Endothelial cell of hepatic sinusoid (primary cell): ENCODE results near the gene RAVER2.

Experiments used
- in situ Hi-C: cut with HindIII; loops from 2 replicates; pipeline ENCODE4 v1.10.0; 2017; ENCODE audit warnings: low sequenced_read_pairs

RAVER2 gene

DNA sequence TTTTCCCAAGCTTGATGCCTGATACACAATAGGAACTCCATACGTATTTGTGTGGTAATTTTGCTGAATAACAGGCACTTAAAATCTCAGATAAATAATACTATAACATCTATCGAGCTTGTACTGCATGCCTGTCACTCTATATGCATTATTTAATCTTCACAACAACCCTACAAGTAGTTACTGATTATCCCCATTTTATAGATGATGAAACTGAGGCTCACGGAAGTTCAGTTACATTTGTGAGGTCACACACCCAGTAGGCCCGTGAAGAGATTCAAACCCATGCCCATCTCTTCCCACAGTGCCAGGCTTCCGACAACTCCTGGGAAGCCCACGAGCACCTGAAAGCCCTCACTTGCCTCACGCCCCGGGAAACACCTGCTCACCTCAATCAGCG, 98.8 kb downstream of the RAVER2 start:
- in situ Hi-C loops, result no loop called here

DNA sequence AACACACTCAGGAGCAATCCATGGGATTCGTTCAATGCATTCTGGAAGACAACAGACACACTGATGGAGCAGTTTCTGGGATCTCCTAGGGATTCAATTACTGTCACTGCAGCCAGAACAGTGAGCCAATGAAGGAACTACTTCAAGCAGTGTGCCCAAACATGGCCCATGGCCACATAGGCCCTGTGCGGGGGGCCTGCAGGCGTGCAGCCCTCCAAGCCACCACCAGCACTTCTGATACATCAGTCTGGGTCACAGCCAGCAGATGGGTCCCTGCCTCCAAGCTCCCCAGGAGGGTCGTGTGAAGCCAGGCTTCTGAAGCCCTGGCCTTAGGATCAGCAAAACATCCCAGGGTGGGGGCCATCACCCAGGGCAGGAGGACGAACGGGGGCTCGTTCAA, 99.3 kb downstream of the RAVER2 start:
- in situ Hi-C loops, result no loop called here

DNA sequence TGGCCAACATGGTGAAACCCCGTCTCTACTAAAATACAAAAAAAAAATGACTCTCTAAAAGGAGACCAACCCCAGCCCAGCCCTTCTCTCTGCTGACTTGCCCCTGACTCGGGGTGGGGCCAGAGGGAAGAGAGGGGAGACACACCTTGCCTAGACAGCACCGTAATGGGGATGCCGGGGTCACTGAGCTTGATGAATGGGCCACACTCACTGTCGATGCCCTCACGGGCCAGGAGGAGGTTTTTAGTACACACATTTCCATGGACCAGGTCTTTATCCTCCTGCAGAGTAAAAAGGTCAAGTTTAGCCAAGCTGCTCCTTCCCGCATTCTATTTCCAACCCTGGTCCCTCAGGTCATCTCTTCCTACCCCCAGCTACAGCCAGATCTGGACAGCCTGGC, 99.7 kb downstream of the RAVER2 start:
- in situ Hi-C loops, result no loop called here

DNA sequence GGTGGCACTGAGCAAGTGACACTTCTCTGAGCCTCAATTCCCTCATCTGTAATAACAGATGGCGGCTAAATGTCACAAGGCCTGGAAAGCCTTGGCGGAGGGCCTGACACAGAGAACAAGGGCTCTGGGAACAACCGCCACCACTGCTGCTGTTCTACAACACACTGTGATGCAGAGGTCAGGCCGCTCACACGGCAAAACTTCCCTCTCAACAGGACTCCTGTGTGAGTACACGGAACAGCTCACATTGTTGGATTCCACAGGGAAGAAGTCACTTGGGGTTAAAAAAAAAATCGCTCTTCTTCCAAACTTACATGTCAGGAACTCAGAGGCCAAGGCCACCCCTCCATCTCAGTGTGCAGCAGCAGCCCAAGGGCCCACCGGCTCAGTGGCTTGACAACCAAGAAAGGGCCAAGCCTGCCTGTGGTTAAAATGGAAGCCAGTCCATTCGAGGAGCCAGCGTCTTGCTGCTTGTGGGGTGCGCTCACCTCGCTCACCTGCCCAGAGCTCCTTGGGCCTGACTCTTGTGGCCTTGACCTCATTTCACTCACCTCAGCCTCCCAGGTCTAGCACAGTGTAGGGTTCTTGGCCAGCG, 101.1 kb downstream of the RAVER2 start:
- in situ Hi-C loops, result no loop called here

DNA sequence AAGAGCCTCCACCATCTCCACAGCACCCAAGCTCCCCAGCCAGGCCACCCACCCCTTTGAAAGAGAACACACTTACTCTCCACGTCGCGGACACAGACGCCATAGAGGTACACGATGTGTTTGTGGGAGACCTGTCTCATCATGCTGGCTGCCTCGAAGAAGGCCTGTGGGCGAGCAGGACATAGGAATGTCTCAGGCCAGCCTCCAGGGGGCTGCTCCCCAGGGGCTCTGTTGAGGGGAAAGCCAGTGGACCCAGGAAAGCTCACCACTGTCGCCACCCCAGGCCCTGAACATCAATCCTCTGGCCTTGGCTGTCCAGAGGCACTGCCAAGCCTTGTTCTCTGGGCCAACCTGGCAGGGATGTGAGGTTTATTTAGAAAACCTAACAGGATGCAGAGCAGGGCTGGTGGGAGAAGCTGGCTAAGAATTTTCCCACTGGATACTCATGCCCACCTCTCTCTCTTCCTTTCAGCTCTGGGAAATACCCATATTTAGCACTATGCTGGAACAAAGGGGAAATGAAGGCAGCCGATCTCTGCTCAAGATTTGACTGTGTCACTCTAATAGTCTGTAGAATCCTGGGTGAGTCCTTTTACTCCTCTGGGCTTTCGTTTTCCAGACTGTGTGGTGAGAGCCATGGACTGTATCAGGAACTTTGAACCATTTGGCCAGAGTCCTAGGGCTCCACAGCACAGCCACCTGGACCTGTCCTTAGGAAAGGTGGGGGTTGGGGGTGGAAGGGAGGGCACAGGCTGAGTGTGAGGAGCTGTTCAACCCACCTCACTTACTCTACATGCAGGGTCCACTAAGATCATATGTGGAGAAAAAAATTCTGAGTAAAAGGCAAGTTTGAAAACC, 101.9 kb downstream of the RAVER2 start:
- in situ Hi-C loops, result no loop called here

DNA sequence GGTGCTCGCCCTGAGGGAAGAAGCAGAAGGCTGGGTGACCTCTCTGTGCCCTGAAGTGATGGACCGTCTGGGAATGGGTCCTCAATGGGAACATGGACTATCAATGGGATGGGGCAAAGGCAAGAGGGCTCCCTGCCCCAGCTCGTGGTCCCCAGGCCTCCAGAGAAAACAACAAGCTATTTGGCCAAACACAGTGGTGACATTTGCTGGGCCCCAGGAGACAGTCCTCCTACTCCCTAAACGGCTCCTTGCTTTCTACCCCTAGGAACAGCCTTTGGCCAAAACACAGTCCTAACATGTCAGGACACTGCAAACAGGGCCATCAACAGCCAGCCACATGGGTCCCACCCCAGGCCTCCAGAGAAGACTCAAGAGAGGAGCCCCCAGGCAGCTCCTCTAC, 102.8 kb downstream of the RAVER2 start:
- in situ Hi-C loops, result no loop called here

DNA sequence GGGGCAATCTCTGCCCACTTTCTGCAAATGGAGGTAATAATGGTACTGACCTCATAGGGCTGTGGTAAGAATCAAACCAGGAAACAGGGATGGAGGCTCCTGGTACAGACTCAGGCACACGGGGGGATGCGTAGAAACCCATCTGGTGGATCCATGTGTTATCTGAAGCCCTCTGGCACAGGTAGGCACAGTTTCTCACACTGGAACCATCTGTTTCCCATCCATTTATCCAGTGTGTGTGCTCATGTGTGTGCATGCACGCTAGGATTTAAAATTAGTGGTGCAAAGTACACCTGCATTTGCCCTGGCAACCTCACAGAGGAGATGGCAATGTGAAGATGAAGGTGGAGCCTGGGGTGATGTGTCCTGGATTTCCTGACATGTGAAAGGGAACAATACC, 103.3 kb downstream of the RAVER2 start:
- in situ Hi-C loops, result no loop called here

DNA sequence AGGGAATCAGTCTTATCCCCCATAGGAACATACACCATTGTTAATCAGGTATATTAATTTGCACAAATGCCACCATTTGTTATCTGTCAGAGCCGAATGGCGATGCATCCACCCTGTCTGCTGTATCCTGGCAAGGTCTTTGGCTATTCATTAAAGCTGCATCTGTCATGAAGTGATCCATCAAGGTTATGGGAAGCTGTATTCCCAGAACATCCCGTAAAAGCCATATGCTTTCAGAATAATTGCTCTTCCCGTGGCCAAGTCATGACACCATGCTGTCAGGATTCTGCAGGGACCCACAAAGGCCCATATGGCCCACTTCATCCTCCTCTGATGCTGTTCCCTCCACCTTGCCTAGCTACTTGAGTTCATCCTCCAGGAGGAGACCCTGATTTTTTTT, 103.9 kb downstream of the RAVER2 start:
- in situ Hi-C loops, result no loop called here

DNA sequence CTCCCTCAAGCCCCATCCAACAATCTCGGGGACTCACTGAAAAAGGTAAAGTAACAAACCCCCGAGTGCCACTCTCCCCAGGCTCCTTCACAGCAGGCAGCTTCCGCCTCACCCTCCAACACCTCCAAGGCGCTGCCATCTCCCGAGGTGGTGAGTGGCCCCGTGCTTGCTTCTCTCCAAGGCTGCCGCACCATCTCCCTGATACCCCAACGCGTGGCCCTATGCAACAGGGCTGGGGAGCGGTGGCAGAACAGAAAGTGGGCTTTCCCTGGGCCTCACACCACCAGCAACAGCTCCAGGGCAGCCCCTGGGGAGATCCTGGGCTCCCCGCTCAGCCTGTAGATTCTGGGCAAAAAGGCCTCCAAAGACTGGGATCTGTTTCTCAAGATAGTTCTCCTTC, 105.1 kb downstream of the RAVER2 start:
- in situ Hi-C loops, result no loop called here

DNA sequence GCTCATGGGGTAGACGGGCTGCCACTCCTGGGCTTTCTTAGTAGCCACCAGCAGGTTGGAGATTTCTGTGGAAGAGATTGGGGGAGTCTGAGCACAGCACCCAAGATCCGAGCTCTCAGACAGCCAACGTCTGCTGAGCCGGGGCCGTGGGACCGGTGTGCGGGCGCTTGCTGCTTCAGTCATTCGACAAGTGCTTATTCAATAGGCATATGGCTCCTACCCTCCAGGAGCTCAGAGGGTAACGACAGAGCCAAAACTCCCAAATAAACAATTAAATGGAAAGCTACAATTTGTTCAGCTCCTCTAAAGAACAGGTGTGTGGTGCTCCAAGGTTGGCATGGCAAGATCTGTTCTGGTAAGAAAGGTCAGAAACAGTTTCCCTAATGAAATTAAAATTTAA, 106.0 kb downstream of the RAVER2 start:
- in situ Hi-C loops, result no loop called here

DNA sequence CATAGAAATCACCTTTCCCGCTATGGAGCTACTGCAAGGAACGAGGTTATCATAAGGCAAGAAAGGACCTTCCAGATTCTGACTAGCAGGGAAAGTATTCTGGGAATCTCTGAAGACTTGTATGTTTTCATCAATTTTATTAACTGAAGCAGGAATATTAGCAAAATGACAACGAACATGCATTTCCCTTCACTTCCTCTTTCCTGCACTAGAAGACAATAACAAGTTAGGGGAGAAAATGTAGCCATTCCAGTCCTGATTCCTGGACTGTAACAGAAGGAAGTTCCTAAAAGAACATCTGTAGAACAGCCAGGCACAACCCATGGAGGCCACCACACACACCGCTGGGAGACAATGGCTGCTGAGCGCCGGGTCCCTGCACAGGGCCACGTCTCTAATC, 106.8 kb downstream of the RAVER2 start:
- in situ Hi-C loops, result no loop called here

DNA sequence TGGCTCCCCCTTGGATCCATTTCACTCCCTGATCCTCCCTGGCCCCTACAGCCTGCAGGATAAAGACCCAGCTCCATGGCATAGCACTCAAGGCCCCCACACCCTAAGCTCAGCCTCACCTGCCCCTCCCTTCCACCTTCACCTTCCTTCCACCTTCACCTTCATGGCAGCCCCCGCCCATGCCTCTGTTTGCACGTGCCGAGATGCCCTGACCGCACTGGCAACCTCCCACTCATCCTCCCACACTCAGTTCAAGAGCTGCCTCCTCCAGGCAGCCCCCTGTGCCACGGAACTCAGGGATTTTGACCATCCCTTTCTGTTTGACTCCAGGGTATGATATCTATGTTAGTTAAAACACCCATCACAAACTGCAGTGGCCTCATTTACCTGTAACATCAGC, 109.8 kb downstream of the RAVER2 start:
- in situ Hi-C loops, result no loop called here

DNA sequence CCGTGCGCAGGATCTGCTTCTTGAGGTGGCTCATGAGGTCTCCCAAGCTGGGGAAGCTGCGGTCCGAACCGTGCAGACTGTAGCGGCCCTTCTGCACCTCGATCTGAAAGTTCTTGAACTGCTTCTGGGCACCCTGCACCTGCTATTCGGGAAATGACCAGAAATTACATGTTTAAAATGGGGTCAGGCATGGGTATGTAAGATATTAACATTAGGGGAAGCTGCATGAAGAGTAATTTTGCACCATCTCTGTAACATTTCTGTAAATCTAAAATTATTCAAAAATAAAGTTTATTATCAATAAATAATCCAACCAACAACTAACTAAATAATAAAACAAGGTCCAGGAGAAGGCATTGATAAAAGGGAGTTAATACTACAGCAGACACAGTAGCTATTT, 110.7 kb downstream of the RAVER2 start:
- in situ Hi-C loops, result no loop called here

DNA sequence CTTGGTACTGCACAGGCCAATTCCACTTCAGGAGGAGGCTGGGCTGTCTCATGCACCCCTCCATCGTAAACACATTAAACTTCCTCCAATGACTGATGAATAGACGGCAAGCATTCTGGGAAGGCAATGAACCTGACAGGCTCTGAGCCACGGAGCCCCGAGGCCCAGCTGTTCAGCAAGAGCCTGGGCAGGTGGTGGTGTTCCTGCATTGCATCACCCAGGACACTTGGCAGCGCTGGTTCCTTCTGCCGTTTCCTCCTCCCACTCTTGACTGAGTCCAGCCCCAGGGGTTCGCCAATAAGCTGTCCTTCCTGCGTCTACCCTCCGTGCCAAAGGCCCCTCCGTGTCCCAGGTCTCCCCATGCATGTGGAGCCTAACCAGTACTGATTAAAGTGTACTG, 111.7 kb downstream of the RAVER2 start:
- in situ Hi-C loops, result no loop called here

DNA sequence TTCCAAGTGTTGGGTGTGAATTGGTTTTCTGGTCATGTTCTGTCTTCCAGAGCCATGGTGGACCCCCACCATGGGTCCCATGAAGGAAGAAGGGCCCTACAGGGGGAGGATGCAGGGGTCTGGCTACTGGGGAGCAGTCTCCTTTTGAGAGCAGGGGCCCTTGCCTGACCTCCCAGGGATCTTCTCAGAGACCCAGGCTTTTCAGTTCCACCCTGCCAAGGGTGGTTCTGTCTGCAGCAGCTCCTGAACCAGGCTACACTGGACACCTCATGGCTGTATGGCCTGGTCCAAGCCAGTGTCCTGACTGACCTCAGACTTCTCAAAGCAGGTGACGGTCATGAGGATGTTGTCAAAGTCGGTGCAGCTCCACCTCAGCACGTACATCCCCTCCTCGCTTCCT, 112.5 kb downstream of the RAVER2 start:
- in situ Hi-C loops, result no loop called here

DNA sequence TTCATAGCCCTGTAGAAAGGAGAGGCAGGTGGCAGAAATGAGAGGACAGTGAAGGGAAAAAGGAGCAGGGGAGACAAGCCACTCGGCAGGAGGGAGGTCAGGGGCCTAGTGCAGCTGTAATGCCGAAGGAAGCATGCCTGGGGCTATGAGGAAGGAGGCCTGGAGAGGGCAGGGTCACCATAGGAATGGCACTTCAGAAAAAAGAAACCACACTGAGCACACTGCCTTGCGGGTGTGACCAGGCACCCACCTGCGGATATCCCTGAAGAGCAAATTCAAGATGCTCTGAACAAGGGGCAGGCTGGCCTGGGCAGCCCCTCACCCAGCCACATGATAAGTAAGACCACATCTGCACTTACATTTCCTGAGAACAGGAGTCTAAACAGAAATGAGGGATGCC, 116.7 kb downstream of the RAVER2 start:
- in situ Hi-C loops, result no loop called here

DNA sequence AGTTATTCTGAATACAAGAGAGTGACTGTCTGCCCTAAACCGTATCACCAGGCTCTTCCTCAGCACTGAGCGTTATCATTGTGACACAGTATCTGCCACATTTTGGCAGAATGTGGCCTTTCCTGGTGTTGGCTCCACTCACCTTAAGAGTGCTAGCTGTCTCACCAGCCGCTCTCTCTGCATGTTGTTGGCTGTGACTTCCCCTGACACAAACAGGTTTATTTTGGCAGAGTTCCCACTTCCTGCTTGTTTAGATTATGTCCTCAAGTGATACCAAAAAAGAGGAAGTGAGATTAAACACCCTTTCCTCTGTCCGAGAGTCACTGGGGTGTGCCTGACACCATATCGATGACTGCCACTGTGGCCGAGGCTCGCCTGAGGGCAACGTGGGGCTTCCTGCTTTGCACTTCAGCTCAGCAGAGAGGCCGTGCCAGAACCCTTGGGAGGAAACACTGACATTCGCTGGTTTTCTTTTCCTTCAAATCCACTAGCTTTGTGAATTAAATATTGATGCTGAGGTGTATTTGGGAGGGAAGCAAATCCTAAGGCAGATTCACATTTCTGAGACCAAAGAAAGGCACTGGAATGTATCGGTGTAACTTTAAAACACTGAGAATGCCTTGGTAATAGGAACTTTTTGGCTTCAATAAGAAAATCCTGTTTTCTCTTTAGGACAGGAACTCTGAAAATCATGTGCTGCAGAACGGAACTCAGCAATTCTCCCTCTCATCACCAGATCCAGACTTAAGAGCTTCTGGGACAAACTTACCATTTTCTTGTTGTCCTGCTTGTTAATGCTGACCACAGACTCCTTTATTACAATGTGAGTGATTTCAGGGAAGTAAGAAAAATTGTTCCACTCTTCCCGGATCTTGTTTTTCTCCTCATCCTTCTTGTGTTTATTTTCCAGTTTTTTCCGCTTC, 119.4 kb downstream of the RAVER2 start:
- in situ Hi-C loops, result no loop called here

DNA sequence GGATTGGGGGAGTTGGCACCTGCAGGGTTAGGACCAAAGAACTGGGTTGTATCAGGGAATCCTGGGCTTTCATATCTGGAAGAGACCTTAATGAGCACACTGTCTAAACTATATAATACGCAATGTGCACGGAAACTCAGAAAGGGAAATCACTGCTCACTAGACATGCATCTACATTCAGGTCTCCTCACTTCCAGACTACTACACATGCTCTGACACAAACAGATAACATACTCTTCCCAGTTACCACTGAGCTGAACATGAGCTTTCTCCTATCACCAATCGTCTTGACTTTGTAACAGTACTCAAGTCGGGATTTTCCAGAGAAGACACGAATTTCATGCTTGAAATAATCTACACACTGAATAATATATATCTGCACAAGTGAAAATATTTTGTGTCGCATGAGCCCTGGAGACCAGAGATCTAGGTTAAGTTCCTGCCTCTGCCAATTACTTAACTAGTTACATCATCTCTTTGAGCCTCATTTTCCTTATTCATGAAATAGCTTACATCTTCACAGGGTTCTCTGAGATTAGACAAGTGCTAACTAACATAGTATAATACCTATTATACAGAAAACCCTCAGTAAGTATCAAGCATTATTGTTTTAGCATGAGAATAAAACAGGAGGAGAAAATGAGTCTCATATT, 120.4 kb downstream of the RAVER2 start:
- in situ Hi-C loops, result no loop called here

DNA sequence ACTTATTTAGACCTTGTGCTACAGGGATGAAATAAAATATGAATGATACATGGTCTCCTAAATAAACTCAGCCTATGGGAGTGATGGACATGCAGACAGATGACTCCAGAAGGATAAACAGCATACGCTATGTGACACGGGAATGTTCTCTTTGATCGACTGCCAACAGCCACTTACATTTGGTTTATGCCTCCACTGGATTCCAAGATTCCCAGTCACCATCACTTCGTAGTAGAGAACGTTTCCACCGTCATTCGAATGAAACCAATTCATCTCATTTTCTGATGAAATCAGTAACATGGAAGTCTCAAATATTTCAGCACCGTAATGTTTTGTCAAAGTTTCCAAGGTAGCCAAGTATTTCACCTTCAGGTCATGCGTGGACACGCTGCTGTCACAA, 121.8 kb downstream of the RAVER2 start:
- in situ Hi-C loops, result no loop called here

DNA sequence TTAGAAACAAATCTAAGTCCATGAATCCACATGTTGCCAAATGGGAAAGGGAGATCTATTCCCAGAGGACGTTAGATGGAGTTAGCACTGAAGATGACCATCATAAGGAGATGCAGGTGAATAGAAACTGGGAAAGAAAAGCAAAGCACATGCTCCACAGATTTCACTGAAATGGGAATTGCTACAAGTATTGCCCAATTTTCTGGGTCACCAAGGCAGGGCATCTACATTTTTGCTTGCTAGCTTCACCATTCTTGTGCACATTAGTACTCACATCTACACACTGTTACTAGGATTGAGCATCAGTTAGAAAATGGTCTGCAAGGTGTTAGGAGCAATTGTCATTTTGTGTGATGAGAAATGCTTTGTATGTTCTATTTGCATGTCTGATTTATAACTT, 122.4 kb downstream of the RAVER2 start:
- in situ Hi-C loops, result no loop called here

DNA sequence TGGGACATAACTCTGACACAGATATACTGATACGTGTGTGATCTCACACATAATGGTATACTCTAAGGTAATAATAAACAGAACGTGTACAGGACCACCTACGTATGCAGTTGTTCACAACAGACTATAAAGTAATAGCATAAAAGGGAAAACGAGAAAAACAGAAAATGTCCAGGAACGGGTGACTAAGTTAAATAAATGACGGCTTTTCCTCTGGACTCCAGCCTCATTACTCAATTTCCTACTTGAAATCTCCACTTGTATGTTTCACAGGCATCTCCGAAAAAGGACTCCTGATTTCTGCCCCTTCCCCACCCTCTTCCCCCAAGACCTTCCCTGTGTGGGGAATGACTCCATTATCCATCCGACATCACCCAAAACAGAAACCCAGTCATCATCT, 126.4 kb downstream of the RAVER2 start:
- in situ Hi-C loops, result no loop called here
